ENCODE data around the gene KRT37. TPM values are rescaled to one million over a fixed set of nuclear protein-coding genes. Genes with fewer than 3 reads are reported as not detected.

Gene KRT37
- total and polyA plus RNA-seq, 3 donors from 2014 or later: not detected

DNA sequence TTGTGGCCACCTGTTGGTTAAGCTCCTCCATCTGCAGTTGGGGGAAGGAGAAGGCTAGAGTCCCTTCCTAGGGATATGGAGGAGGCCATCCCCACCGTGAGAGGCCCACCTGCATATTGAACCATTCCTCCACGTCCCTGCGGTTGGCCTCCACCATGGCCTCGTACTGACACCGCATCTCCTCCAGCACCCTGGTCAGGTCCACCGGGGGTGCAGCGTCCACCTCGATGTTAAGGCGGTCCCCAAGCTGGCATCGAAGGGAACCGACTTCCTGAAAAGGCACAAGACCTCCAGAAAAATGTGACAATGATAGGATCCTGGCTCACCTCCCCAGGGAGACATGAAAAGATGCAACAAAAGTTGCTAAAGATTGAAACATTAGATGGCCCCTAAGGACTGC is 39.8 kb upstream of the KRT37 start:
- Histone ChIP-seq H3K36me3 (ENCODE audit: low read depth, missing control alignments) (no peaks in the 10 kb centered on the region), H3K27me3 (no peaks in the 10 kb centered on the region), H3K27ac (no peak overlapping the region), H3K4me3 (no peak overlapping the region), H3K4me1 (peaks cover 4% of the 10 kb centered on the region), H3K9me3 (no peaks in the 10 kb centered on the region)
- TF ChIP-seq CTCF (IDR thresholded peaks at IDR 0.05) (no peak), POLR2A (IDR thresholded peaks at IDR 0.05) (no peak)
- no peak for DNase-seq
- intact Hi-C loops (cut with DNase I; ENCODE audit: low total_unique reads): no loop called here
- 89 to 94% methylated on average over 10 to 11 of the region's 11 CpGs for WGBS, 2 donors

DNA sequence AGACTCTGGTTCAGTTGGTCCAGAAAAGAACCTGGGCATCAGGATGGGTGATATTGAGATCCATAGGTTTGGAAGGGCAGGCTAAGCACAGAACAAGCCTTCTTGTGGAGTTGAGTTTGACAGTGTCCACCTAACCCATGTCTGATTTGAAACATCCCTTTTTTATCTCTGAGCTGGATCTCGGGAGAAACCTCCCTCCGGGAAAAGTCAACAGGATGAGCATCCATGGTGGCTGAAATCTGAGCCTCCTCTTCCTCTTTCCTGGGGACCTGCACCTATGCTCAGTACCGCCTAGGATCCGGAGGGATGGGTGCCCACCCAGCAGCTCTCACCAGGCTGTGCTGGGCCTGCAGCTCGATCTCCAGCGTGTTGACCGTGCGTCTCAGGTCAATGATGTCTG is 39.4 kb upstream of the KRT37 start:
- H3K36me3 ChIP-seq (ENCODE audit: low read depth, missing control alignments): no peaks in the 10 kb centered on the region
- no peak overlapping the region for H3K4me3 ChIP-seq
- no peaks in the 10 kb centered on the region for H3K9me3 ChIP-seq
- 97 to 99% methylated on average over 8 of the region's 8 CpGs for WGBS, 2 donors
- DNase-seq: no peak
- no peaks in the 10 kb centered on the region for H3K27me3 ChIP-seq
- H3K4me1 ChIP-seq: peaks cover 4% of the 10 kb centered on the region
- H3K27ac ChIP-seq: no peak overlapping the region
- intact Hi-C loops (cut with DNase I; ENCODE audit: low total_unique reads): no loop called here
- no peak for TF ChIP-seq CTCF (IDR thresholded peaks at IDR 0.05)

DNA sequence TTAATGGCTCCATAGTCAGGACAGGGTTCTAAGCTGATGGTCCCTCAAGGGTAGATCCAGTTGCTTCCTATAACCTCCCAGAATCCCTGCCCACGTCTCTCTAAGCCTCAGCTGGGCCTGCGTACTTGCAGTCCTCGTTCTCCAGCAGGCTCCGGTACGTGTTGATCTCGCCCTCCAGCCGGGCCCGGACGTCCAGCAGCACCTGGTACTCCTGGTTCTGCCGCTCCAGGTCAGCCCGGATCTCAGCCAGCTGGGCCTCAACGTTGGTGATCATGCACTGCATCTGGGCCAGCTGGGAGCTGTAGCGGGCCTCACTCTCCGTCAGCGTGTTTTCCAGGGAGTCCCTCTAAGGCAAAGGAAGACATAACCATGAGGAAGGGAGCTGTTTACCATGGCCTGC is 38.3 kb upstream of the KRT37 start:
- DNase-seq: no peak
- intact Hi-C loops (cut with DNase I; ENCODE audit: low total_unique reads): no loop called here
- no peak overlapping the region for H3K27ac ChIP-seq
- peaks cover 4% of the 10 kb centered on the region for H3K4me1 ChIP-seq
- H3K4me3 ChIP-seq: no peak overlapping the region
- TF ChIP-seq CTCF (IDR thresholded peaks at IDR 0.05) (no peak), POLR2A (IDR thresholded peaks at IDR 0.05) (no peak)
- 60 to 65% methylated on average over 3 to 15 of the region's 15 CpGs for WGBS, 2 donors
- no peaks in the 10 kb centered on the region for H3K36me3 ChIP-seq (ENCODE audit: low read depth, missing control alignments)
- no peaks in the 10 kb centered on the region for H3K9me3 ChIP-seq
- H3K27me3 ChIP-seq: no peaks in the 10 kb centered on the region

GRCh38 chr17:41457676-41458075 is 33.3 kb upstream of the KRT37 start:
- H3K9me3 ChIP-seq: no peaks in the 10 kb centered on the region
- TF ChIP-seq CTCF (IDR thresholded peaks at IDR 0.05): no peak
- TF ChIP-seq POLR2A (IDR thresholded peaks at IDR 0.05): no peak
- DNase-seq: no peak
- intact Hi-C loops (cut with DNase I; ENCODE audit: low total_unique reads): no loop called here
- no peak overlapping the region for H3K27ac ChIP-seq
- no peaks in the 10 kb centered on the region for H3K36me3 ChIP-seq (ENCODE audit: low read depth, missing control alignments)
- whole genome bisulfite sequencing, 2 donors: 60 to 61% methylated on average over 4 of the region's 4 CpGs
- H3K4me3 ChIP-seq: no peak overlapping the region
- H3K27me3 ChIP-seq: no peaks in the 10 kb centered on the region
- H3K4me1 ChIP-seq: no peaks in the 10 kb centered on the region

DNA sequence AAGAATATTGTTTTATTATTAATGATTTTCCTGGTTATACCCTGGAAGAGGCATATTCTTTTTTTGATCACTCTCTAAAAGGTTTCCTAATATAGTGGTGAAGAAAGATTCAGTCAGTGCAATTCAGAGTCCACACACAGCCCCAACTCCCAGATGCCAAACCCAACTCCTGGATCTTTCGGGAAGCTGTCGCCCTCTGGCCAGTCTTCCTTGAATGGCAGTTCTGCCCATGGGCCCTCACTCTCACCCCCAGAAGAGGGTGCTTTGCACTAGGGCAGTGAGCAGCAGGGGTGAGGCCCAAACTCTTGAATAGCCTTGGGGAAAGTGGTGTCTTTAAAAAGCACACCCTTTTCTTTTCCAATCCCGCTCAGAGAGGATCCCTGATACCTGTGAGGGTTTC is 31.8 kb upstream of the KRT37 start:
- DNase-seq: no peak
- TF ChIP-seq POLR2A (IDR thresholded peaks at IDR 0.05) (no peak), CTCF (IDR thresholded peaks at IDR 0.05) (no peak)
- Histone ChIP-seq H3K27me3 (no peaks in the 10 kb centered on the region), H3K36me3 (ENCODE audit: low read depth, missing control alignments) (no peaks in the 10 kb centered on the region), H3K4me1 (no peaks in the 10 kb centered on the region), H3K9me3 (no peaks in the 10 kb centered on the region), H3K27ac (no peak overlapping the region), H3K4me3 (no peak overlapping the region)
- intact Hi-C loops (cut with DNase I; ENCODE audit: low total_unique reads): no loop called here
- WGBS, 2 donors: 79 to 90% methylated on average over 3 of the region's 3 CpGs

Data from testis (tissue), 3 donors.